Measurements from ENCODE around the gene TMEM63B.

The TMEM63B gene

DNA sequence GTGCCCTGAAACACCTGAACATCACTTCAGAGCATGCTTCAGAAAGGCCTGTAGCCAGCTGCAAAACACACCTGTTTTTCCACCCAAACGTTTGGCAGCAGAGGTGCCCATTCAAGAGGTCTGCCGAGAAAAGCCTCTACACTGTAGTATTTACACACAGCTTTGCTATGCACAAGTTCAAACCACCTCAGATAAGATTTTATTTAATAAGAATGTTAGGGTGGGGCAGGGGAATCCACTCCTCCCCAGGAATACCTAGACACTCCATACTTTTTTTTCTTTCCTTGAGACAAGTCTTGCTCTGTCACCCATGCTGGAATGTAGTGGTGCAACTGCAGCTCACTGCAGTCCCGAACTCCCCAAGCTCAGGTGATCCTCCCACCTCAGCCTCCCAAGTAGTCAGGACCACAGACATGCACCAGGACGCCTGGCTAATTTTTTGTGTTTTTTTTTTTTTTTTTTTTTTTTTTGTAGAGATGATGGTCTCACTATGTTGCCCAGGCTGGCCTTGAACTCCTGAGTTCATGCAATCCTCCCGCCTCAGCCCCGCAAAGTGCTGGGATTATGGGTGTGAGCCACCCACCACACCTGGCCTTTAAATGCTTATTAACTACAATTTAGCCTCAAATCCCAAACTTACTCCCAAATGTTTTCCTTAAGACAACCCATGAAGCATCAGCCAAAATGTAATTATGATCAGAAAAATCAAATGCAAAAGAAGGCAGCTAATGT is 9.8 kb upstream of the TMEM63B start:
- DNase-seq (ENCODE audit: low read depth in 2 of 2), result no peak

DNA sequence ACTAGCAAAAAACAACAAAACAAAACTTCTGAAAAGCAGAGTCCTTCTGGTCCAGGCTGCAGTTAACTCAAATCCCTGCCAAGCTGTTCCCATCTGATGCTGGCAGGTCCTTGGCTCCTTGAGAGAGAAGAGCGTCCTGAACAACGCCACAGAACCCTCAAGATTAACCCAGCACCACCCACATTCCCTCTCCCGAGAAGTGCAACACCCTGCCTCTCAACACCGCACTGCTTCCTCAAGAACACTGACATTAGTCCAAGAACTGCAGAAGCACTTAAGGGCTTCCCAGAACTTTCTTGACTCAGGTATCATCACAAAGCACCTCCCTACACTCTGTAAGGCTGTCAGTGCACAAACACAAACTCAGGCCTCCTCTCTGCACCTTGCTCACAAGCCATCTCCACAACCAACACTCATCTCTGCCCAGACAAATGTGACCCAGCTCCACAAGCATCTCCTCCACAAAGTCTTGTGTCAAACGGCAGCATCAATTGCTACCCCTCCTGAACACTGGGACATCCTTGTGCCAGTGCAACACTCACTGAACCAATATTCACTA is 7.6 kb upstream of the TMEM63B start:
- no peak for DNase-seq (ENCODE audit: low read depth in 2 of 2)

DNA sequence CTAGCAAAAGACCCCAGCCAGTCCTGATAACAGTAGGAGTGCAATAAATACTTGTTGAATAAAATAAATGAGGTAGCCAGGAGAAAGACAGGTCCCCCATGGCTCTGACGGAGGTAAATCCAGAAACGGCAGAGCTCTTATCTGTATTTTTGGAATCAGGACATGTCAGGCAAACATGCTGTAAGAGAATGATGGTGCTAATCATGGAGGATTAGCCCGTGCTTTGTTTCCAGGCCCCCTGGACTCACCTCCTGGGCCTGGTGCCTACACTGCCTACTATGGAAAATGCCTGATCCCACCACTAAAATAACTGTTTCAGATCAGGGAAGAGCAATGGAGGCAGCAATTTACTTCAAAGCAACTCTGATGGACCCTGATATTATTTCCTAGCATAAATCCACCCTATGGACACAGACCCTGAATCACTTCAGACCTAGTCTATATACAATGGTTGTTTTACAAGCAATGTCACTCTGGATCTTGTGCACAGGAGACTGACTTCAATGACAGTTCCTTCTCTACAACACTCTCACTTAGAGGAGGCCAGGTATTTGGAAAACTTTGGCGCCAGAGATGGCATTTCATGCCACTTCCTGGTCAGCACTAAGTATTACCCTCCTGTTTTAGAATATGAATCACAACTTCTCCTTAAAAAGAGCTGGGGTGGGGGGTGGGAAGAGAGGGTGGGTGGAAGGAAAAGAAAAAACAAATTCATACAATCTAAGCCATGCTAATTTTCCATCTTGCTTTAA is 6.5 kb upstream of the TMEM63B start:
- DNase-seq (ENCODE audit: low read depth in 2 of 2), result no peak

DNA sequence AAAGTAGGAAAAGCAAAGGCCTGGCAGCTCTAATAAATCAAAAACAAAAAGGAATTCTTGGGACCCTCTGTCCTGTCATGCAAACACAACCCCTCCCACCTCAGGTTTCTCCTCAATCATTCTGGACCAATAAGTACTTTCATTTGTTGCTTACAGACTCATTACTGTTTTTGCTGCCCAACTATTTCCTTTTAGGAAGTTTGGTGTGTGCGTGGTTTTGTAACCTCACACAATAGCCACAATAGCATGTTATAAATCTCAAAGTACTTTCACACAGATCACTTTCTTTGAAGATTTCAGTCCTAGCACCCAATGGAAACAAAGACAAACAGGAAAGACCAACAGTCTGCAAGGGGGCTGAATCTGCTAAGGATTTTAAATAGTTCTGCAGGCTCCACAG is 4.6 kb upstream of the TMEM63B start:
- no peak for DNase-seq (ENCODE audit: low read depth in 2 of 2)

DNA sequence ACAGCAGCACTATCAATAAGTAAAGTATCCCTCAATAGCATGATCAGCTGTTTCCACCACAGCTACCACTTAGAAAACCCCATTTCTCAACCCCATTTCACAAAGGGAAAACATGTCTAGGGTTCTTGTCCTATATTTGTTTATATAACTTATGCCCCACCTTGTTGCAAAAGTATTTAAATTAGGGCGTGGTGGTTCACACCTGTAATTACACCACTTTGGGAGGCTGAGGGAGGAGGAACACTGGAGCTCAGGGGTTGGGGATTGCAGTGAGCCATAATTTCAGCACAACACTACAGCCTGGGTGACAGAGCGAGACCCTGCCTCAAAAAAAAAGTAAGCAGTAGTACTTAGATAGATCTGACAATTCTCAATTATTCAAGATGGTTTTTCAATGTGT is 3.8 kb upstream of the TMEM63B start:
- DNase-seq (ENCODE audit: low read depth in 2 of 2), result no peak

DNA sequence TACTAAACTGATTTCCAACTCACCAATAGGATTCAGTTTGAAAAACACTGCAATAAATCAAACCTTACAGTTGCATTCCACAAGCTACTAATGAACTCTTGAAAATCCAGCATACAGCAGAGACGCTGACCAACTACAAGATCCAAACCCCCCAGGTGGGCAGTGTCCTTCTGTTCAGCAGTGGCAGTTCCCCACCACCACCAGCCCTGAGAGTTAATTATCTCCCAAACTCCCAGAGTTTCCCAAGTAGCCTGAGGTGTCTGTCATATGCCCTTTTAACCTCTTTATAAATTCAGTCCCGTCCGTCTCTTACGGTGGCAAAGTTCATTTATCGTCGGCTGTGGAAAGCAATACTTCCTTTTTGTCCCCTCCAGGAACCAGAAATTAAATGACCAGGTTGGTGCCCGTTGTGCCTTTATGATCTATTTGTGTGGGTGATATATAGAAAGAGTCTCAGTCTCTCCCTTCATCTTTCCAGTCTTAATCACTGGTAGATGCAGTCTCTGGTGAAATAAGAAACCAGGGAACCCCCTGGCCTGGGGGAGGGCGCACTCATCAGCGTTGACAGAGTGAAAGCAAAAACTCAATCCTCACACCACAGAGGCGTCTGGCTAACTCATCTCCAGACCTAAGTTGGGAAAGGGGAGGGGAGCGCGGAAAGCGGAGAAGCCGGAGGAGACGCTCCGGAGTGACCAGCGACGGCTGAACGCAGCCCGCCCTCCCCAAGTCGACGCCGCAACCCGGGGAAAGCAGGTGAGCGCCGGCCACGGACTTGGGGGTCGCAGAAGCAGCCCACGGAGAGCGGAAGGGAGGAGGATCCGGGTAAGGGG is 819 bp upstream of the TMEM63B start:
- peak; percentile 69 to 78 for DNase-seq (ENCODE audit: low read depth in 2 of 2)

DNA sequence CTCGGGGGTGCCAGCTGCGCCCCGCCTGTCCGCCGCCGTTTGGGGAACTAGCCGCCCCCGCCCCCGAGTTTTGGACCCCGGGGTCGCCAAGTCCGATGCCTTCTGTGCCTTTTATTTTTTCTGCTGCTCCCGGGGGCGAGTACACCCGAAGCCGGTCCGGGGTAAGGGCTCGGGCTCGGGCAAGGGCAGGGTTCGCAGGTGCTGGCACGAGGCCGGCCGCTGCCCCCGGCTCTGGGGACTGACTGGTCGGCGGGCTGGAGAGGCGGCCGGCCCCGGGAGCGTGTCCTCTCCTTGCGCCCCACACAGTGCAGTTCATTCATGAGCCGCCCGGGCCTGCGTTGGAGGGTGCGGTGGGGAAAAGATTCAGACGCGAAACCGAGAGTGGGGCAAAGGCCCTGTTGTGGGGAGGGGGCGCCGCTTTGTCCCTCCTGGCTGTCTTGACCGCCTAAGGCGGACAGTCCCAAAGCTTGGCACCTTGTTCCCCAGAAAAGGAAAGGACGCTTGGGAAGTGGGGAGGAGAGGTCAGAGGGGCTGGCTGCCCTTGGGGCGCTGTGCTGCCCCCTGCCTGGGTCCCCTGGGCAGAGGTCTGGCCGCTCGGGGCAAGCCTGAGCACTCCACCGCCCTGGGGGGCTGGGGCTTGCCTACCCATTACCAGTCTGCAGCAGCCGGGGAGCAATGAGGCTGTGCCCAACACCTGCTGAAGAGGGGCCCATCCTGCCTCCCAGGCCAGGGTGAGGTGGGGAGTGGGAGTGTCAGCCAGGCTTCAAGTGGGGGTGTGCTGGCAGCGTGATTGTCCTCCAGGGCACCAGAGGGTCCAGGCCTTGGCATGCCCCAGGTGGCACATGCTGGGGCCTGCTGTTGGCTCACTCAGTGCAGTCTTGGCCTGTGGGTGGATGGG is 915 bp downstream of the TMEM63B start:
- no peak for DNase-seq (ENCODE audit: low read depth in 2 of 2)

DNA sequence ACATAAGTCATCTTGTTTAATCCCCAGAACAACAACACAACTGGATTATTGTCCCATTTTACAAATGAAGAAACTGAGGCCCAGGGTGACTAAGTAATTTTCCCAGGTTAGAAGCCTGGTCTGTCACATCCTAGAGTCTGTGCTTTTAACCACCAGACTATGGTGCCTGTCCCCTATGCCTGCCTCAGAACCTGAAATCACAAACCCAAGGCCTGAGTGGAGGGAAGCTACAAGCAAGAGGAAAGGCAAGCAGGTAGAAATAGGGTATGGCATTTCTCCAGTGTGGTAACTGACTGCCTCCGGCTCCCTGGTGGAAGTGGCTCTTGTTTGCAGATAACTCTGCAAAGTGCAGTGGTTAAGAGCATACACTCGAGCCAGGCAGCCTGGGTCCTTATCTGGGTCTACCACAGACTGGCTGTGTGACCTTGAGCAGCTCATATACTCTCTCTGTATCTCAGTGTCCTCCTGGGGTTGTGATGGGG is 2.5 kb downstream of the TMEM63B start:
- no peak for DNase-seq (ENCODE audit: low read depth in 2 of 2)

DNA sequence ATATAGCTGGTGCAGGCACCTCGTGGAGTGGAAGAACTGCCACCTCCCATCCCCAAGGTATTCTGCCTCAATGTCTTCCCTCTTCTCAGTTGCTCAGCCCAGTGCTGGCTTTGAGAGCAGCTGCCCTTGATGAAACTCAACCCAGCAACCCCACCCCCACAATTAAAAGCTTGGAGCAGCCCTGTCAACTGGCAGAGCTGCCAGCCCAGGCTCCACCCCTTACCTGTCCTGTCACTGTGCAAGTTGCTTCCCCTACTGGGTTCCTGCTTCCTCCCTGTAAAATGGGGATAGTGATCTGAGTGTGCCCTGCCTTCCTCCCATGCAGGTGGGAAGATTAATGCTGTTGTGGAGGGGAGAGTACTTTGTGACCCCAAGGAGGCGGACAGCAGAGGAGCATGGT is 4.5 kb downstream of the TMEM63B start:
- no peak for DNase-seq (ENCODE audit: low read depth in 2 of 2)

DNA sequence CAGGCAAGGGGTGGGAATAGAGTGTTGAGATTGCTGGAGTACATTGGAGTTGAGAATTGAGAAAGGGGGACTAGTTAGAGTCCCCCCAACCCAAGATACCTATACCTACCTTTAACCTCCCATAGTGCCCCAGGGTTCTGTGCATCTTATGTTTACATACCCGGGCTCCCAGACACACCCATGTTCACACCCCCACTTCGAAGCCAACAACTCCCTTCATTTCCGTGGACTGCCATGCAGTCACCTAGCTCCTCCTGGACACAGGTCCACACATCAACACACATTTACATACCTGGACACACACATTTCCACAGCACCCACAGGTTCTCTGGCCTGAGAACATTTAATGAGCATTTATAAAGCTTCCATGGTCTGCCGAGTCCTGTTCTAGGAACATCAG is 5.1 kb downstream of the TMEM63B start:
- DNase-seq (ENCODE audit: low read depth in 2 of 2), result no peak

DNA sequence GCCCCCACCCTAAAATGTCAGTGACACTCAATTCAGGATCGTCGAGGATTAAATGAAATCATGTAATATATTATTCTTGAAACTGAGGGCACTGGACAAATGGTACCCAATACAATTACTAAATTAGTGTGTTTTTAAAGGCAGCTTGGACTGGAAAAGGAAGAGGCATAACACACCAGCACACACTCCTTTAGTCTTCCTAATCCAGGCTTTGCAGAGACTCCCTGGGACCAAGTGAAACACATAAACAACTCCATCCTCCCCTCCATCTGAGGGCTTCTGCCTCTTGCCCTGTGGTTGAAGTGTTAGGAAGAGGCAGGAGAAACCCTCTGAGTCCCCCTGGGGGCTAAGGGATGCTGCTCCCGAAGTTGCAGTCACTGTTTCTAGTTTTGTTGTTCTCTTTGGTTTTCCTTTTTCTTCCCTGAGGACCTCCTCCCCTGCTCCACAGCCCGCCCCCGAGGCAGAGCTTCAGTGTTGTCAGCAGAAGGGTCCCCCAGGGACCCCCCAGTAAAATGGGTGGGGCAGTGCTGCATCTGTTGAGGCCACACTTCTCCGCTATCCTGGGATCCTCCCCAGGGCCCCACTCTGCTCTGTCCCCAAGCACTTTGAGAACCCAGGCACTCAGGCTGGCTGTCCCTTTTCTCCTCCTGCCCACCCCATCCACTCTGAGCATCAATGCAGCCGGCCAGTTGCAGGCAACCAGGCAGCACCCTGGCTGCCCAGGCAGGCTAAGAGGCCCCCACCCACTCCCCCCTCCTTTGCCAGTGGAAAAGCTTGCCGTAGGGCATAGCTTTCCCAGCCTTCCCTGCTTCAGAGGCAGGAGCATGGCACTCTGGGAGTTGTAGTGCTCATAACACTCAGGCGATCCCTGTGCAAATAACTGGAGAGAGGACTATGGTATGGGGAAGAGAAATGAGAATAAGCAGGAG is 5.9 kb downstream of the TMEM63B start:
- no peak for DNase-seq (ENCODE audit: low read depth in 2 of 2)

DNA sequence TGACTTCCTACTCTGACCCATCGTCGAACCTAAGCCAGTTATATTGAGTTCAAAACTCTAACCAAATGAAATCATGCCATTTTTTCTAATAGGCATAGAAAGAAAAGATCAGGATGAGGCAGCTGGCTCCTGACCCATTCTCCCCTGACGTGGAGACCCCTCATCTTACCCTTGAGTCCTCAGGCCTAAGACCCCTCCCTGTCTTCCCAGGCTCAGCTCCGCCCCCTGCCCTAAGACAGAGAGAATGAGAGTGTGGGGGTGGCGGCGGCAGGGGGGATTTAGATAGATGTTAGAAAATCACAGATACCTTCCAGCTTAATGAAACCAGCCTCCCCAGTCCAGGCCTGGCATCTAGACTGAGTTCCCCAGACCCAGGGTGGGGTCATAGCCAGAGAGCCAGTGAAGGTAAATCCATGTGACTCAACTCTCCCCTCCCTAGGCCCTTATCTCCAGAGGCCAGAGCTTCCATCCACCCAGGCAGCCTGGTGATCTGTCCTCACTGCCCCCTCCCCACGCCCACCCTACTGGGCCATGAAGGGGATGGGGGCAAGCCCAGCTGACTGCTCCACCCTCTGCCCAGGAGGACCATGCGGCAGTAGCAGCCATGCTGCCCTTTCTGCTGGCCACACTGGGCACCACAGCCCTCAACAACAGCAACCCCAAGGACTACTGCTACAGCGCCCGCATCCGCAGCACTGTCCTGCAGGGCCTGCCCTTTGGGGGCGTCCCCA is 6.8 kb downstream of the TMEM63B start:
- no peak for DNase-seq (ENCODE audit: low read depth in 2 of 2)

DNA sequence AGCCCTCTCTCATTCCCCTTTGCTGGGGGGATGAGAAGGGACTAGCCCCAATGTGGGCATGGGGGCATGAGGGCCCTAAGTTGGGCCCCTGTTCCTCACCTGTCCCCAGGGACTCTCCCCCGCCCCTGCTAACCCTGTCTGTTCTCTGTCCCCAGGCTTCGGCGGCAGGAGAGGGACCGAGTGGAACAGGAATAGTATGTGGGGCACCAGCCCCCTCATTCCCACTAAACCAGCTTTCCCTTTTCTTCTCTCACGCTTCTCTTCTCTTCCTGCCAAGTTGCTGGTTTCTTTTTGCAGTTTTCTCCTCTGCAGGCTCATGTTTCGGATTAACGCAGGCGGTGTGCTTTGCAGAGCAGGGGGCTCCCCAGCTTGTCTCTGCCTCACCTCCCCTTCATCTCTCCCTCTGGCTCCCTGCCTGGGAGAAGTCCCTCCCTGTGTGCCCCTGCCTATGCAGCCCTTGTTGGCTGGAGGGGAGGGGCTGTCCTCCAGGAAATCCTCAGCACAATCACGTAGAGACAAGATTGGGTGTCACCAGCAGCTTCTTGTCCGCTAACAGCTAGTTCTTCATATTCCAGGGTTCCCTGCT is 7.9 kb downstream of the TMEM63B start:
- no peak for DNase-seq (ENCODE audit: low read depth in 2 of 2)

DNA sequence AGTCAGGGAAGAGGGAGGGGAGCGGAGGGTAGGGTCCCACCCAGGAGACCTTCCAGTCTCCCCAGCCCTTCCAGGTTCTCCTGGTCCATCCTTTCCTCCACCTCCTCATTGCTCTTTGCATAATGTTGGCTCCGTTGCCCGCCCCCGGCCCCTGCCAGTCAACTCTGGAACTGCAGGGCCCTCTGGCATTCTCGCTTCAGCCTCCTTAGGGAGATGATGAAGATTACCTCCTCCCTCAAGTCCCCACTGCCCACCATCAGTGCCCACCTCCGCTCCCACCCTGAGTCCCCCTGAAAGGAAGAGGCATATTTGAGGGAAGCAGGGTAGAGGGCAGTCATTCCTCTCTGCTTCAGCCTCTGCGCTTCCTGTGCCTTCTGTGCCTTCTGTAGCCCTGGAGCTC is 8.5 kb downstream of the TMEM63B start:
- DNase-seq (ENCODE audit: low read depth in 2 of 2), result no peak

DNA sequence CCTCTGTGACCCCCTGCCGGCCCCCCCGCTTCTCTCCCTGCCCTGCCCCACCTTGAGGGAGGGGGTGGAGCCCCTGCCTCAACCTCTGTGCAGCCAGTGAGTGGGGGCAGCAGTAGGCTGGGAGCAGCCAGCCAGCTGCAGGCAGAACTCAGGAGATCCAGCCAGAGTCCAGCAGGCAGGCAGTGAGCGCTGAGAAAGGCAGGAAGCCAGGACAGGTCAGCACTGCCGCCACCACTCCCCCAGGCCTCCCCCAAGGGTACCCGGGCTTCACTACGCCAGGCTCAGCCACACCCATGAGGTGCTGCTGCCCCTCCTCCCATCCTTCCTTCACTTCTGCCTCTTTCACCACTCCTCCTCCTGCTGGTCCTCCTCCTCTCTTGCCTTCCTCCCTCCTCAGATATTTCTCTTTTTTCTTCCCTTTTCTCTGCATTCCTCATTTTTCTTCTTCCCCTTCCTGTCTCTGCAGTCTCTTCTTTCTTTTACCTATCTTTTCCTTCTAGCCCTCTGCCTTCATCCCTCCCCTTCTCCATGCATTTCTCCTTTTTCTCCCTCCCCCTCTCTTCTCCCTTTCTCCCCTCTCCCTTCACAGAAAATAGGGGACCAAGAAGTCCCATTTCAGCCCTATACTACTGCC is 11.5 kb downstream of the TMEM63B start:
- no peak for DNase-seq (ENCODE audit: low read depth in 2 of 2)

DNA sequence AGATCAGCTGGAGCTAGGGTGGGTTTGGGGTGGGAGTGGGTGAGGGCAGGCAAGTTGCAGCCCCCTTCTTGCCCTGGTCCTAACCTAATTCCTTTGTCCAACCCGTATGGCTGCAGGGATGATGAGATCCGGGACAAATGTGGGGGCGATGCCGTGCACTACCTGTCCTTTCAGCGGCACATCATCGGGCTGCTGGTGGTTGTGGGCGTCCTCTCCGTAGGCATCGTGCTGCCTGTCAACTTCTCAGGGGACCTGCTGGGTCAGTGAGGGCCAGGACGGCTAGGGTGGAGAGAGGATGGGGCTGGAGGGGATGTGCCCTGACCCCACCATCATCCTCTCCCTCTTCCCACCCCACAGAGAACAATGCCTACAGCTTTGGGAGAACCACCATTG is 12.0 kb downstream of the TMEM63B start:
- no peak for DNase-seq (ENCODE audit: low read depth in 2 of 2)

DNA sequence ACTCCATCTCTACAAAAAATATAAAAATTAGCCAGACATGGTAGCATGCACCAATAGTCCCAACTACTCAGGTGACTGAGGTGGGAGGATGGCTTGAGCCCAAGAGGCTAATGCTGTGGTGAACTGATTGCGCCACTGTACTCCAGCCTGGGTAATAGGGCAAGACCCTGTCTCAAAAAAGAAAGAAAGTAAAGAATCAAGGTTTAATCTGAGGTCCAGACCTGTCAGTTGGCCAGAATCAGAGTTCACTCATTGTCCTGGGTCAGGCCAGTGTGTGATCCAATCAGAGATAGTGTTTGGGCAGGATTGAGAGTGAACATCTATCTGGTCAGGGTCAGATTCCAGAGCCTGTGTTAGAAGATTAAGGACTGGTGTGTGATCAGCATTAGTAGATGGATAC is 15.5 kb downstream of the TMEM63B start:
- no peak for DNase-seq (ENCODE audit: low read depth in 2 of 2)

DNA sequence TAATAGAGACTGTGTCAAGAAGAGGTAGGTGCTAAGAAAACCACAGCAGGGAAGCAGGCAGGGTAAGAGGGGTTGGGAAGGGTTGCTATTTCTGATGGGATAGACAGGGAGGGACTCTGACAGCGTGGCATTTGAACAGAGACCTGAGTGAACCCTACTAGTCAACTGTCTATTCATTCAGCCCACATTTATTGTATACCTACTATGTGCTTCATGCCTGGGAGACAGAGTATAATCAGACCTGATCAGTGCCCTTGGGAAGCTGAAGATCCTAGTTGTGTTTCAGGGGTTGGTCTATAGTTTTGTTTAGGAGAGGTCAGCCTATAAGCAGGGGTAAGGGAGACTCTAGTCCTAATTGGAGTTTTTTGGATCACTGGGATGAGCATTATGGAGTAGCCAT is 16.4 kb downstream of the TMEM63B start:
- DNase-seq (ENCODE audit: low read depth in 2 of 2), result no peak

Measured in stimulated activated CD4-positive, alpha-beta T cell treated with anti-CD3 and anti-CD28 coated beads, Interleukin-12 subunit alpha, Interleukin-12 subunit beta, amount 100 ng/mL, for 24 hours (primary cell).